ENCODE results near the gene AKAP12.

The AKAP12 gene

GRCh38 chr6:151236668-151237401 lies 2.9 kb upstream of the AKAP12 start:
- DNase-seq, result no peak

- DNase-seq, result peak; percentile 68
Measured at GRCh38 chr6:151240036-151240685, 394 bp downstream of the AKAP12 start.

GRCh38 chr6:151240791-151241642 lies 1.2 kb downstream of the AKAP12 start:
- DNase-seq, result peak in 1 of 2 experiments; percentile 22

GRCh38 chr6:151241853-151242252 lies 2.1 kb downstream of the AKAP12 start:
- DNase-seq, result no peak

- DNase-seq, result no peak
Measured at GRCh38 chr6:151242420-151242861, 2.7 kb downstream of the AKAP12 start.

- no peak for DNase-seq
Measured at GRCh38 chr6:151243481-151243880, 3.7 kb downstream of the AKAP12 start.

GRCh38 chr6:151247490-151247889 lies 7.7 kb downstream of the AKAP12 start:
- DNase-seq, result no peak

GRCh38 chr6:151248295-151248694 lies 8.5 kb downstream of the AKAP12 start:
- no peak for DNase-seq

GRCh38 chr6:151252634-151253033 lies 12.9 kb downstream of the AKAP12 start:
- DNase-seq, result no peak

DNA sequence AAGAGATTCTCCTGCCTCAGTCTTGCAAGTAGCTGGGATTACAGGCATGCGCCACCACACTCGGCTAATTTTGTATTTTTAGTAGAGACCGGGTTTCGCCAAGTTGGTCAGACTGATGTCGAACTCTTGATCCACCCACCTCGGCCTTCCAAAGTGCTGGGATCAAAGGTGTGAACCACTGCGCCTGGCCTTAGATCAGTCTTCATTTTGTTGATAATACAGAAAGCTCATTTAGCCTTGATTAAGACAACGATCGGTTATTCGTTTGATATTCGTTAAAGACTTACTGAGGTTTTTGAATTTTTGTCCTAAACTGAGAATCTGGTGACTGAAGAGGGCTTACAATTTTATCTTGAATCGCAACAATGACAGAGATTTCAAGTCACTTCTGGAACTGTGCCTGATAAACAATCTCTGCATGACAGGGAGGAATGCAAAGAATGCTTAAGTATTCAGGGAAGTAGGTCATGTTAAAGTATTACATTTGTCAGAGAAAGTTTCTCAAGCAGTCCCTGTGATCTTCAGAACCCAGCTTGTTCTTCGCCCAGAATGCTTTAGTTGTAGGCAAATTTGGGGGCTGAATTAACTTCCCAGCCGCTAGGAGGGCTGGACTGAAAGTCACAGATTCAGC lies 14.8 kb downstream of the AKAP12 start:
- no peak for DNase-seq

- DNase-seq, result no peak
Measured at GRCh38 chr6:151255811-151256210, 16.0 kb downstream of the AKAP12 start.

- no peak for DNase-seq
Measured at GRCh38 chr6:151257985-151258445, 18.2 kb downstream of the AKAP12 start.

DNA sequence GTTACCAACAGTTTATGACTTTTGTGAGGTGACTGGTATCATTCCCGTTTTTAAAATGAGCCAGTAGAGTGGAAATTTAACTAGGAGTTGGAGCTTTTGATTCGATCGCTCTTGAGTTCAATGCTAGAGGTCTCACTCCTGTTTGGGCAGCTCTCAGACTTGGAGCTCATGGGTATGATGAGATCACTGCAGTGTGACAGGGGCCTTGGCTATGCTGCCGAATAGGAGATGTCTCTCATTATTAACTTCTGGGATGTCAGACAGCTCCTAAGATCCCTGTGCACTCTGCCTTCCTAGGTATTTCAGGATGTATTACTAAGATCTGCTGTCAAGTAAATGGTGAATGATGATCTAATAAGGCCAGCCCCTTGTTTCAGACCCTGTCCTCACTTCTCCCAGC lies 20.4 kb downstream of the AKAP12 start:
- no peak for DNase-seq

DNA sequence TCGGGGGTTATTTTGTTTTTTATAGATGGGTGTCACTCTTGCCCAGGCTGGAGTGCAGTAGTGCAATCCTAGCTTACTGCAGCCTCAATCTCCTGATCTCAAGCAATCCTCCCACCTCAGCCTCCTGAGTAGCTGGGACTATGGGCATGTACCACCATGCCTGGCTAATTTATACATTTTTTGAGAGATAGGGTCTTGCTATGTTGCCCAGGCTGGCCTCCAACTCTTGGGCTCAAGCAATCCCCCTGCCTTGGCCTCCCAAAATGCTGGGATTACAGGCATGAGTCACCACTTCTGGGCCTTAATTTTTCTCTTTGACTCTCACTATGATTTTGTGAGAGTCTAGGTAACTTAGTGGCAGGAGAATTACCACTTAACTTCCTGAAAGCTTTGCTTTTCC lies 23.3 kb downstream of the AKAP12 start:
- no peak for DNase-seq

DNA sequence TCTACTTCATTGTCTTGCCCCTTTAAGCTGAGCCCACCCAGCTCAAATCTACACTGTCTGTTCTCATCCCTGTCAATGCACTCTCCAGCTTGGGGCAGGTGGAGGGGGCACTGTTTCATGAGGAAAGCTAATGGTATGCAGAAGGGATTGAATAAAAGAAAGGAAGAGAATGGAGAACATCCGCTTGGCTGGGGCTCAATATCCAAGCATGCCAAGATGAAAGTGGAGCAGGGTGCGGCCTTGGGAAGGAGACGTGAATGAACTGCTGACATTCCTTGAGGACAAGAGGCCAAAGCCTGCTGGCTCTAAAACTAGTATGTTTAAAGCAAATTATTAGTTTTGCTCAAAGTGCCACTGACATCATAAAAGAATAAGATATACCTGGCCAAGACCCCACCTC lies 24.2 kb downstream of the AKAP12 start:
- DNase-seq, result no peak

DNA sequence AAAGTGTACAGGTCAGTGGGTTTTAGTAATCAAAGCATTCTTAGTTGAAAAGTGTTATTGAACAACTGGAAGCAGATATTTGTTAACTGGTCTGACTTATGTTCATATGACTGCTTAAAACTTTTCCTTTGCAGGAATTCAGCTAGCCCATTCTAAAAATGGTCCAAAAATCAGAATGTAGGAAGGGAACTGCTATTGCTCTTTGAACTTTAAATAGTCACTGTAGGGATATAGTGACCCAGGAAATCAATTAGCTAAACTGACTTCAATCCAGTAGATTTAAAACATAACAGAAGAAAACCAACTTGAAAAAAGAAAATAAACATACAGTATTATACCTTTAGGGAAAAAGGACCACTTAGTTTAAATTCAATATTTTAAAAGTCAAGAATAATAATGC lies 25.5 kb downstream of the AKAP12 start:
- DNase-seq, result no peak

GRCh38 chr6:151269321-151269995 lies 29.7 kb downstream of the AKAP12 start:
- DNase-seq, result no peak

DNA sequence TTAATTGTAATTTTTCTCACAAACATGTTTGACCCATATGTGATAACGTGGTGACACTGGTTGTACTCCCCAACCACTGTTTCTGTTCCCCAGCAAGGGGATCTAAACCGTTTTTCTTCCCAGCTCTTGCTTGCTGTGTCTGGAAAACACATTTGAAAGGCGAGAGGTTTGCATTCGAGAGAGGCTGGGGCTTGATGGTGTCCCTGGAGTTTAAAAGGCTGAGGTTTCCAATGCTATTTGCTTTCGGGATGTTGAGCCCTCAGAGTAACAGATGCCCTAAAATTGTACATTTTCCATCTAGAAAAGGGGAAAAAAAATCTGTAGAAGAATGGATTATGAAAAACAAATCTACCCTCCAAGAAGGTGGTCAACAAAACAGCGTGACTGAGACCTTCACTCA lies 35.4 kb downstream of the AKAP12 start:
- DNase-seq, result no peak

DNA sequence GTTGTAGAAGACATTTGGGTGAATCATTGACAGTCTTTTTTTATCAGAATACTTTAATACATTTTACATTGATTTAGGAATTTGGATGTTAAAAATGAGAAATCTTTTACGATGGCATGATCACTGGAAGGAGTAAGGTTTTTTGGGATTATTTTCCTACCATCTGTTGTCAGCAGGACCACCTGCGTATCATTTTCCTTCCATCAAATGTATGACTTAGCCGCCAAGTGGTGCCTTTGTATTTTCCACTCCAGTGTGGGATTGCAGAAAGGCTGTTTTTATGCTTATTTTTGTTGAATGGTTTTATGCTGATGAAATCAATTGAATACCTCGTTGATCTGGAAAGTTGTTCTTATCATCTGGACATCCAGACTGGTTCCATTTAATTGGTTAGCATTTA lies 35.8 kb downstream of the AKAP12 start:
- peak in 1 of 2 experiments; percentile 19 for DNase-seq

DNA sequence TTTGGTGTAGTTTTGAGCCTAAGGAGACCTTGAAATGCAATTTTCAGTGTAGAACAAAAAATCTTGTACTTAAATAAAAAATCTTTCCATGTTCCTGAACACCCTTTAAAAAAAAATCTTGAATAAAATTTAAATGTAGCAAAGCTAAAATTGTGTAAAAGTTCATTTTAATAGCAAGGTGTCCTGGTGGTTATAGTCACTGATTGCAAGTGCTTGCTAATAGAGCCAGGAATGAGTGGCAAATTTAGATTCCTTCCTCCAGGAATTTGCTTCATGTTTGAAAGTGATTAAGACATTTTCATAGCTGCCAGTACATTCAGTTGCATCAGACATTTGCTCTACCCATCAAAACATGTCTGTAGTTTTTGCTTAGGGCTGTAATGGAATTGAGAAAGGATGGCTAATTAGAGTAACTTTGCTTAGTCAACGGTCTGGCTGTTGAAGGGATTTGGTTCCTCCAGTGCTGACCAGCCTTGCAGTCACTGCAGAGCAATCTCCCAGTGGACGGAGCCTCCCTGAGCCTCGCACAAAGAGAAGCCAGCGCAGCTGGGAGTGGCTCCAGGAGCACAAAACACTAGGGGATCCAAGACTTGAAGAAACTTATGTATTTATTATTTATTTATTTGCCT lies 36.5 kb downstream of the AKAP12 start:
- no peak for DNase-seq

DNA sequence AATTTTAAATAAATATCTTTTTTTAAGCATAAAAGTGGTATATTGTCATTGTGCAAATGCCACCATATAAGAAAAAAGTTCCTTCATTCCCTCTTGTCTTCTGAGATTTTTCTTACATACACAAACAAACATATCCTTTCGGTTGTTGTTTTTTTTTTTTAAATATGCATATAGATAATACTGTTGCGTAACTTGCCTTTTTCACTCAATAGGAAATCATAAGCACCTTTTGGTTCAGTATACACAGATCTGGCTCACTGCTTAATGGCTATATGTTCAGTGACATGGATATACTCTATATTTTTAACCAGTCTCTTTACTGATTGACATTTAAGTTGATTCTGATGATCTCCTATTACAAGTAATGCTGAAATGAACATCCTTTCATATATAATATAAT lies 40.1 kb downstream of the AKAP12 start:
- DNase-seq, result no peak

DNA sequence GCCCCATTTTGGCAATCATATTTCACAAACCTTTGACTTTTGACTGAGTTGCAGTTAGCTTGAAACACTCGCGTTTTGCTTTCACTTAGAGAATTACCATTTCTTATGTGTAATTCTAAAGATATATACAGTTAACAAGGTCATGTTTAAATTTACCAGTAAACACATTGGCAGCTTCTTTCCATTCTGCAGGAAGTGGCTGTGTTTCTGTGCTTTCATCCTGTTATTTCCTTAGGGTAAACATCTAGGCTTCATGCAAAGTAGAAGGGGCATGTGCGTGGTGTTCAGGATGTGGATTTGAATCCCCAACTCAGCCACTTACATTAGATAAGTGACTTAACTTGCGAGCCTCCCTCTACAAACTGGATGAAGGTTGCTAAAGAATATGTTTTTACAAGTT lies 41.1 kb downstream of the AKAP12 start:
- no peak for DNase-seq
